ENCODE results near the gene KIAA0825.

Gene KIAA0825

GRCh38 chr5:94440015-94440414, 178.4 kb downstream of the KIAA0825 start:
- Histone ChIP-seq H2BK120ac (ENCODE audit: insufficient read depth, low read length, poor library complexity) (no peak overlapping the region), H2BK12ac (ENCODE audit: low read length) (no peak overlapping the region), H3K36me3 (ENCODE audit: control insufficient read depth in 1 of 2, insufficient read depth in 2 of 2, low read length in 2 of 2) (no peaks in the 10 kb centered on the region), H3K23ac (ENCODE audit: low read length) (no peak overlapping the region), H3K27ac (ENCODE audit: low read depth, low read length) (no peak overlapping the region), H3K9ac (ENCODE audit: low read length) (no peak overlapping the region), H3K4me3 (ENCODE audit: low read depth, low read length) (no peak overlapping the region), H2AK5ac (ENCODE audit: low read length) (no peak overlapping the region), H4K8ac (ENCODE audit: low read depth, low read length) (no peak overlapping the region), H3K27me3 (ENCODE audit: insufficient read depth, low read length) (no peaks in the 10 kb centered on the region), H3K14ac (ENCODE audit: low read length) (no peak overlapping the region), H2BK5ac (ENCODE audit: low read depth, low read length, poor library complexity) (no peak overlapping the region), H3K9me3 (ENCODE audit: insufficient read depth, low read depth, low read length) (no peaks in the 10 kb centered on the region), H3K79me2 (ENCODE audit: control insufficient read depth, insufficient read depth, low read length, poor library complexity) (no peaks in the 10 kb centered on the region), H3K4ac (ENCODE audit: low read depth, low read length) (no peak overlapping the region), H3K18ac (ENCODE audit: low read length) (no peak overlapping the region), H2AFZ (ENCODE audit: insufficient read depth, low read length, poor library complexity) (no peak overlapping the region), H3K4me1 (ENCODE audit: control insufficient read depth in 1 of 2, insufficient read depth in 2 of 2, low read length in 2 of 2) (no peaks in the 10 kb centered on the region), H3K79me1 (ENCODE audit: low read length) (no peaks in the 10 kb centered on the region), H4K91ac (ENCODE audit: low read depth, low read length) (no peak overlapping the region), H4K12ac (ENCODE audit: low read depth, low read length) (no peak overlapping the region), H3K4me2 (ENCODE audit: low read length) (no peak overlapping the region)
- DNase-seq: no peak
- WGBS (ENCODE audit: extremely low coverage, insufficient coverage, insufficient read length): no CpG with 5 or more reads among the region's 3 CpGs

GRCh38 chr5:94433397-94434163, 184.8 kb downstream of the KIAA0825 start:
- H3K36me3 ChIP-seq (ENCODE audit: control insufficient read depth in 1 of 2, insufficient read depth in 2 of 2, low read length in 2 of 2): no peaks in the 10 kb centered on the region
- H3K9ac ChIP-seq (ENCODE audit: low read length): no peak overlapping the region
- H3K14ac ChIP-seq (ENCODE audit: low read length): no peak overlapping the region
- H3K79me1 ChIP-seq (ENCODE audit: low read length): no peaks in the 10 kb centered on the region
- H3K27me3 ChIP-seq (ENCODE audit: insufficient read depth, low read length): no peaks in the 10 kb centered on the region
- H3K79me2 ChIP-seq (ENCODE audit: control insufficient read depth, insufficient read depth, low read length, poor library complexity): no peaks in the 10 kb centered on the region
- DNase-seq: peak; percentile 34 to 93
- H3K4me2 ChIP-seq (ENCODE audit: low read length): no peak overlapping the region
- no peak overlapping the region for H3K4me3 ChIP-seq (ENCODE audit: low read depth, low read length)
- H2AFZ ChIP-seq (ENCODE audit: insufficient read depth, low read length, poor library complexity): no peak overlapping the region
- H3K23ac ChIP-seq (ENCODE audit: low read length): no peak overlapping the region
- WGBS (ENCODE audit: extremely low coverage, insufficient coverage, insufficient read length): no CpG with 5 or more reads among the region's 2 CpGs
- H2BK5ac ChIP-seq (ENCODE audit: low read depth, low read length, poor library complexity): no peak overlapping the region
- no peak overlapping the region for H2BK12ac ChIP-seq (ENCODE audit: low read length)
- no peak overlapping the region for H3K4ac ChIP-seq (ENCODE audit: low read depth, low read length)
- H3K18ac ChIP-seq (ENCODE audit: low read length): no peak overlapping the region
- H2BK120ac ChIP-seq (ENCODE audit: insufficient read depth, low read length, poor library complexity): no peak overlapping the region
- no peak overlapping the region for H2AK5ac ChIP-seq (ENCODE audit: low read length)
- H3K27ac ChIP-seq (ENCODE audit: low read depth, low read length): no peak overlapping the region
- H3K9me3 ChIP-seq (ENCODE audit: insufficient read depth, low read depth, low read length): no peaks in the 10 kb centered on the region
- no peak overlapping the region for H4K8ac ChIP-seq (ENCODE audit: low read depth, low read length)
- no peaks in the 10 kb centered on the region for H3K4me1 ChIP-seq (ENCODE audit: control insufficient read depth in 1 of 2, insufficient read depth in 2 of 2, low read length in 2 of 2)
- no peak overlapping the region for H4K91ac ChIP-seq (ENCODE audit: low read depth, low read length)
- no peak overlapping the region for H4K12ac ChIP-seq (ENCODE audit: low read depth, low read length)

- no peaks in the 10 kb centered on the region for H3K79me2 ChIP-seq (ENCODE audit: control insufficient read depth, insufficient read depth, low read length, poor library complexity)
- H3K27me3 ChIP-seq (ENCODE audit: insufficient read depth, low read length): no peaks in the 10 kb centered on the region
- no peak overlapping the region for H3K18ac ChIP-seq (ENCODE audit: low read length)
- H3K9ac ChIP-seq (ENCODE audit: low read length): no peak overlapping the region
- H2AFZ ChIP-seq (ENCODE audit: insufficient read depth, low read length, poor library complexity): no peak overlapping the region
- no peak overlapping the region for H4K8ac ChIP-seq (ENCODE audit: low read depth, low read length)
- H2BK12ac ChIP-seq (ENCODE audit: low read length): no peak overlapping the region
- H3K4ac ChIP-seq (ENCODE audit: low read depth, low read length): no peak overlapping the region
- no peak overlapping the region for H4K12ac ChIP-seq (ENCODE audit: low read depth, low read length)
- H3K4me2 ChIP-seq (ENCODE audit: low read length): no peak overlapping the region
- H2BK5ac ChIP-seq (ENCODE audit: low read depth, low read length, poor library complexity): no peak overlapping the region
- no peak overlapping the region for H4K91ac ChIP-seq (ENCODE audit: low read depth, low read length)
- no peak overlapping the region for H2AK5ac ChIP-seq (ENCODE audit: low read length)
- H2BK120ac ChIP-seq (ENCODE audit: insufficient read depth, low read length, poor library complexity): no peak overlapping the region
- peak; percentile 45 to 63 for DNase-seq
- H3K27ac ChIP-seq (ENCODE audit: low read depth, low read length): no peak overlapping the region
- no peaks in the 10 kb centered on the region for H3K36me3 ChIP-seq (ENCODE audit: control insufficient read depth in 1 of 2, insufficient read depth in 2 of 2, low read length in 2 of 2)
- H3K4me3 ChIP-seq (ENCODE audit: low read depth, low read length): no peak overlapping the region
- H3K23ac ChIP-seq (ENCODE audit: low read length): no peak overlapping the region
- no peaks in the 10 kb centered on the region for H3K4me1 ChIP-seq (ENCODE audit: control insufficient read depth in 1 of 2, insufficient read depth in 2 of 2, low read length in 2 of 2)
- H3K14ac ChIP-seq (ENCODE audit: low read length): no peak overlapping the region
- no peaks in the 10 kb centered on the region for H3K79me1 ChIP-seq (ENCODE audit: low read length)
- no peaks in the 10 kb centered on the region for H3K9me3 ChIP-seq (ENCODE audit: insufficient read depth, low read depth, low read length)
Observed at GRCh38 chr5:94432499-94432898, 185.9 kb downstream of the KIAA0825 start.

- DNase-seq: no peak
- H2BK120ac ChIP-seq (ENCODE audit: insufficient read depth, low read length, poor library complexity): no peak overlapping the region
- no peak overlapping the region for H4K8ac ChIP-seq (ENCODE audit: low read depth, low read length)
- H2BK5ac ChIP-seq (ENCODE audit: low read depth, low read length, poor library complexity): no peak overlapping the region
- no peak overlapping the region for H3K4ac ChIP-seq (ENCODE audit: low read depth, low read length)
- H3K27me3 ChIP-seq (ENCODE audit: insufficient read depth, low read length): no peaks in the 10 kb centered on the region
- no peaks in the 10 kb centered on the region for H3K36me3 ChIP-seq (ENCODE audit: control insufficient read depth in 1 of 2, insufficient read depth in 2 of 2, low read length in 2 of 2)
- H3K23ac ChIP-seq (ENCODE audit: low read length): no peak overlapping the region
- no peaks in the 10 kb centered on the region for H3K79me1 ChIP-seq (ENCODE audit: low read length)
- no peak overlapping the region for H3K14ac ChIP-seq (ENCODE audit: low read length)
- no peaks in the 10 kb centered on the region for H3K79me2 ChIP-seq (ENCODE audit: control insufficient read depth, insufficient read depth, low read length, poor library complexity)
- no peak overlapping the region for H2AFZ ChIP-seq (ENCODE audit: insufficient read depth, low read length, poor library complexity)
- H4K12ac ChIP-seq (ENCODE audit: low read depth, low read length): no peak overlapping the region
- H3K4me2 ChIP-seq (ENCODE audit: low read length): no peak overlapping the region
- no peak overlapping the region for H2BK12ac ChIP-seq (ENCODE audit: low read length)
- no peak overlapping the region for H3K9ac ChIP-seq (ENCODE audit: low read length)
- no peaks in the 10 kb centered on the region for H3K4me1 ChIP-seq (ENCODE audit: control insufficient read depth in 1 of 2, insufficient read depth in 2 of 2, low read length in 2 of 2)
- no peak overlapping the region for H2AK5ac ChIP-seq (ENCODE audit: low read length)
- H4K91ac ChIP-seq (ENCODE audit: low read depth, low read length): no peak overlapping the region
- H3K9me3 ChIP-seq (ENCODE audit: insufficient read depth, low read depth, low read length): no peaks in the 10 kb centered on the region
- H3K4me3 ChIP-seq (ENCODE audit: low read depth, low read length): no peak overlapping the region
- H3K18ac ChIP-seq (ENCODE audit: low read length): no peak overlapping the region
- H3K27ac ChIP-seq (ENCODE audit: low read depth, low read length): no peak overlapping the region
Observed at GRCh38 chr5:94431696-94432095, 186.7 kb downstream of the KIAA0825 start.

Measured in trophoblast cell (in vitro differentiated cells and primary cell).